ENCODE measurements around the gene TTC7B.

The TTC7B gene

DNA sequence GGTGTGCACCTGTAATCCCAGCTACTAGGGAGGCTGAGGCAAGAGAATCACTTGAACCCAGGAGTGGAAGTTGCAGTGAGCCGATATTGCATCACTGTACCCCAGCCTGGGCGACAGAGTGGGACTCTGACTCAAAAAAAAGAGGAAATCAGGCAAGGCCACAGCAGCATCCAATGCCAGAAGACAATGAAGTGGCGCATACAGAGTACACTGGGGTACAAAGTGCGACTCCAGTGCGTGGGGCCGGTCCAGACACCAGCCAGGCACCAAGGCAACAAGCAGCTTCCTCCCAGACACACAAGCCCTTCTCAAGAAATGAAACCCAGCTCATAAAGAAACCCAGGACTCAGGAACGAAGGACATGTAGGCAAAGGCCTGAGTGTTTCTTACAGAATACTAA lies 28.2 kb downstream of the TTC7B start:
- Histone ChIP-seq H3K79me2 (ENCODE audit: control insufficient read depth, insufficient read depth, low read length, poor library complexity) (peaks cover 2% of the 10 kb centered on the region), H2AK5ac (ENCODE audit: low read length) (no peak overlapping the region), H3K4ac (ENCODE audit: low read depth, low read length) (no peak overlapping the region), H3K27me3 (ENCODE audit: insufficient read depth, low read length) (no peaks in the 10 kb centered on the region), H3K4me1 (ENCODE audit: control insufficient read depth in 1 of 2, insufficient read depth in 2 of 2, low read length in 2 of 2) (peaks cover 7 to 12% of the 10 kb centered on the region in 2 experiments), H3K4me2 (ENCODE audit: low read length) (no peak overlapping the region), H3K23ac (ENCODE audit: low read length) (no peak overlapping the region), H3K79me1 (ENCODE audit: low read length) (no peaks in the 10 kb centered on the region), H4K8ac (ENCODE audit: low read depth, low read length) (no peak overlapping the region), H3K14ac (ENCODE audit: low read length) (no peak overlapping the region), H3K9me3 (ENCODE audit: insufficient read depth, low read depth, low read length) (peaks cover 2% of the 10 kb centered on the region), H2BK120ac (ENCODE audit: insufficient read depth, low read length, poor library complexity) (no peak overlapping the region), H3K9ac (ENCODE audit: low read length) (no peak overlapping the region), H3K27ac (ENCODE audit: low read depth, low read length) (no peak overlapping the region), H2BK12ac (ENCODE audit: low read length) (no peak overlapping the region), H2AFZ (ENCODE audit: insufficient read depth, low read length, poor library complexity) (no peak overlapping the region), H4K12ac (ENCODE audit: low read depth, low read length) (no peak overlapping the region), H3K18ac (ENCODE audit: low read length) (peak overlapping the region; percentile 7), H3K4me3 (ENCODE audit: low read depth, low read length) (no peak overlapping the region), H2BK5ac (ENCODE audit: low read depth, low read length, poor library complexity) (no peak overlapping the region), H3K36me3 (ENCODE audit: control insufficient read depth in 1 of 2, insufficient read depth in 2 of 2, low read length in 2 of 2) (peaks cover 16 to 23% of the 10 kb centered on the region in 2 experiments), H4K91ac (ENCODE audit: low read depth, low read length) (no peak overlapping the region)
- no CpG with 5 or more reads among the region's 7 CpGs for WGBS (ENCODE audit: extremely low coverage, insufficient coverage, insufficient read length)
- no peak for DNase-seq

DNA sequence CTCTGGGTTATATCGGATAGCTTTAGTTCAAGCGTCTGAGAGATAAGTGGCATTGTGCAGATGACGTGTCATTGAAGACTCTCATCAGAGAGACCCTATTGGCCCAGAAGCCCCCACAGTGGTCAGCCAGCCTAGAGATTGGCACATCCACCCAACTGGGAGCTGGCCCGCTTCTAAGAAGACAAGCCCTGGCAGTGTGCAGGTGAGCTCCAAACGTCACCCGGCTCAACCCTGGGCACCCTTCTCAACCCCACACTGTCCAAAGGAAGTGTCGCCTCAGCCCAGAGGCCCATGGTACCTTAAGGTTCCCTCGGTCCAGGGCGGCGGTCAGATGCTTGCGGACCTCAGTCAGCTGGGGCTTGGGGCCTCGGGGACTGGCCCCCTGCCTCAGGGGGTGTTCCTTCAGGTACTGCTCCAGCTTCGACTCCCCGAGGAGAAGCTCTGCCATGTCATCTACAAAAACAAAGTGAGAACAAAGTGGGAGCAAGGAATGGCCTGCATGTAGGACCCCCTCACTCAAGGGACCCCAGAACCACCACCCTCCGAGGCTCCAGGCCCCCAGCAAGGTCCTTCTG lies 30.3 kb downstream of the TTC7B start:
- H2BK12ac ChIP-seq (ENCODE audit: low read length) = no peak overlapping the region
- DNase-seq = no peak
- H3K9me3 ChIP-seq (ENCODE audit: insufficient read depth, low read depth, low read length) = peaks cover 3% of the 10 kb centered on the region
- H3K4me1 ChIP-seq (ENCODE audit: control insufficient read depth in 1 of 2, insufficient read depth in 2 of 2, low read length in 2 of 2) = peaks cover 7 to 12% of the 10 kb centered on the region in 2 experiments
- no peak overlapping the region for H3K23ac ChIP-seq (ENCODE audit: low read length)
- no peak overlapping the region for H4K12ac ChIP-seq (ENCODE audit: low read depth, low read length)
- H3K27ac ChIP-seq (ENCODE audit: low read depth, low read length) = no peak overlapping the region
- no peak overlapping the region for H2BK120ac ChIP-seq (ENCODE audit: insufficient read depth, low read length, poor library complexity)
- no peak overlapping the region for H3K9ac ChIP-seq (ENCODE audit: low read length)
- H3K79me1 ChIP-seq (ENCODE audit: low read length) = no peaks in the 10 kb centered on the region
- H2AK5ac ChIP-seq (ENCODE audit: low read length) = no peak overlapping the region
- no peak overlapping the region for H3K4ac ChIP-seq (ENCODE audit: low read depth, low read length)
- no CpG with 5 or more reads among the region's 15 CpGs for WGBS (ENCODE audit: extremely low coverage, insufficient coverage, insufficient read length)
- no peak overlapping the region for H2AFZ ChIP-seq (ENCODE audit: insufficient read depth, low read length, poor library complexity)
- H4K8ac ChIP-seq (ENCODE audit: low read depth, low read length) = no peak overlapping the region
- no peak overlapping the region for H4K91ac ChIP-seq (ENCODE audit: low read depth, low read length)
- peak overlapping the region; percentile 4 for H3K14ac ChIP-seq (ENCODE audit: low read length)
- H3K27me3 ChIP-seq (ENCODE audit: insufficient read depth, low read length) = no peaks in the 10 kb centered on the region
- H3K36me3 ChIP-seq (ENCODE audit: control insufficient read depth in 1 of 2, insufficient read depth in 2 of 2, low read length in 2 of 2) = peaks cover 17 to 26% of the 10 kb centered on the region in 2 experiments
- H3K4me2 ChIP-seq (ENCODE audit: low read length) = no peak overlapping the region
- H2BK5ac ChIP-seq (ENCODE audit: low read depth, low read length, poor library complexity) = no peak overlapping the region
- no peak overlapping the region for H3K4me3 ChIP-seq (ENCODE audit: low read depth, low read length)
- no peak overlapping the region for H3K18ac ChIP-seq (ENCODE audit: low read length)
- H3K79me2 ChIP-seq (ENCODE audit: control insufficient read depth, insufficient read depth, low read length, poor library complexity) = no peaks in the 10 kb centered on the region

DNA sequence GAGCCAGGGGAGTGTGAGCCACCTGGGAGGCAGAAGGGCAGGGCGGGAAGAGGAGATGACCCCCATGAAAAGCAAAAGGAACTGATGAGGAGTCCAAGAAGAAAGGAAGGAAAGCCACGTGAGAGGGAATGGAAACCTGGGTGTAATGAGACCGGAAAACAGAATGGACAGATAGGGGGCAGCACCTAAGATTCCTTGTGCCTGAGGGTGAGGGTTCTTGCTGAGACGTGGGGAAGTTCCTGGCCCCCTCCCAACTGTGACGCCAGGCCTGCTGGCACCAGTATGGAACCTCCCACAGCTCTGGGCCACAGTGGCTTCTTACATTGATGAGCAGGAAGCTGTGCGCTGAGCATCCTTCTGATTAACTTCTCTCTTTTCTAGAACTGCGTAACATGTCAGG lies 30.8 kb downstream of the TTC7B start:
- Histone ChIP-seq H3K27ac (ENCODE audit: low read depth, low read length) (no peak overlapping the region), H4K8ac (ENCODE audit: low read depth, low read length) (peak overlapping the region; percentile 13), H2AFZ (ENCODE audit: insufficient read depth, low read length, poor library complexity) (no peak overlapping the region), H3K4me3 (ENCODE audit: low read depth, low read length) (no peak overlapping the region), H2BK120ac (ENCODE audit: insufficient read depth, low read length, poor library complexity) (no peak overlapping the region), H3K79me2 (ENCODE audit: control insufficient read depth, insufficient read depth, low read length, poor library complexity) (no peaks in the 10 kb centered on the region), H3K9me3 (ENCODE audit: insufficient read depth, low read depth, low read length) (peaks cover 3% of the 10 kb centered on the region), H2BK5ac (ENCODE audit: low read depth, low read length, poor library complexity) (no peak overlapping the region), H3K9ac (ENCODE audit: low read length) (no peak overlapping the region), H3K18ac (ENCODE audit: low read length) (no peak overlapping the region), H2AK5ac (ENCODE audit: low read length) (no peak overlapping the region), H2BK12ac (ENCODE audit: low read length) (no peak overlapping the region), H3K4me1 (ENCODE audit: control insufficient read depth in 1 of 2, insufficient read depth in 2 of 2, low read length in 2 of 2) (peaks cover 7 to 12% of the 10 kb centered on the region in 2 experiments), H3K4ac (ENCODE audit: low read depth, low read length) (no peak overlapping the region), H3K23ac (ENCODE audit: low read length) (no peak overlapping the region), H3K4me2 (ENCODE audit: low read length) (no peak overlapping the region), H3K36me3 (ENCODE audit: control insufficient read depth in 1 of 2, insufficient read depth in 2 of 2, low read length in 2 of 2) (peaks cover 20 to 28% of the 10 kb centered on the region in 2 experiments), H4K91ac (ENCODE audit: low read depth, low read length) (no peak overlapping the region), H3K14ac (ENCODE audit: low read length) (no peak overlapping the region), H3K27me3 (ENCODE audit: insufficient read depth, low read length) (no peaks in the 10 kb centered on the region), H4K12ac (ENCODE audit: low read depth, low read length) (peak overlapping the region; percentile 37), H3K79me1 (ENCODE audit: low read length) (no peaks in the 10 kb centered on the region)
- WGBS (ENCODE audit: extremely low coverage, insufficient coverage, insufficient read length) = no CpG with 5 or more reads among the region's 7 CpGs
- DNase-seq = peak; percentile 55 to 59

DNA sequence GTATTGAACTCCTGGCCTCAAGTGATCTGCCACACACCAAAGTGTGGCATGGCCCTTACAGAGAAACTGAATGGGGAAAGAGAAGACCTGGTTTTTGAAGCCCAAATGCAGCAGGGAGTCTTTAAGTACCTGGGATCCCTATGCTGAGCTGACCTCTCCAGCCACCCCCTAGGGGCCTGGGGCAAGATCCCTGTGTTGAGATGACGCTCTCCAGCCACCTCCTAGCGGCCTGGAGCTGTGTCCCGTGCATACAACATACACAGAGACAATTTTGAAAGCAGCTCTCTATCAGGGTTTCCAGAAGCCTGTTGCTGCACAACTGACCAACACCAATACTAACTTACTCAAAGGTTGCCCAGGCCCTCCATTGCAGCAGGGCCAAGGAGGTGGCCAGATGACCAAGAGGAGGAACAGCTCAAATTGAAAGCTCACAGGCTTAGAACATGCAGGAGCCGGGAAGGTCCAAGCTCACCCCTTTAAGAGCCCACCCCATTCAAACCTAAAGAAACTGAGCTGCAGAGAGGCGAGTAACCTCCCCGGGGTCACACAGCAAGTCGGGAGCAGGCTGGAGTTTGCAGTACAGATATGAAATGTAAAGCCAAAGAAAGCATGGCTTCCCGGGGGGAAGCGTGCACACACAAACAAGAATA lies 31.5 kb downstream of the TTC7B start:
- no peak overlapping the region for H2BK12ac ChIP-seq (ENCODE audit: low read length)

More for the DNA sequence above, 31.5 kb downstream of the TTC7B start:
- H3K23ac ChIP-seq (ENCODE audit: low read length) = no peak overlapping the region
- peaks cover 7 to 12% of the 10 kb centered on the region in 2 experiments for H3K4me1 ChIP-seq (ENCODE audit: control insufficient read depth in 1 of 2, insufficient read depth in 2 of 2, low read length in 2 of 2)
- H3K4me3 ChIP-seq (ENCODE audit: low read depth, low read length) = no peak overlapping the region
- H3K14ac ChIP-seq (ENCODE audit: low read length) = no peak overlapping the region
- no peak overlapping the region for H2AK5ac ChIP-seq (ENCODE audit: low read length)
- no peaks in the 10 kb centered on the region for H3K27me3 ChIP-seq (ENCODE audit: insufficient read depth, low read length)
- H2AFZ ChIP-seq (ENCODE audit: insufficient read depth, low read length, poor library complexity) = no peak overlapping the region
- no peaks in the 10 kb centered on the region for H3K79me2 ChIP-seq (ENCODE audit: control insufficient read depth, insufficient read depth, low read length, poor library complexity)
- no peak overlapping the region for H4K8ac ChIP-seq (ENCODE audit: low read depth, low read length)
- peaks cover 22 to 31% of the 10 kb centered on the region in 2 experiments for H3K36me3 ChIP-seq (ENCODE audit: control insufficient read depth in 1 of 2, insufficient read depth in 2 of 2, low read length in 2 of 2)
- H4K91ac ChIP-seq (ENCODE audit: low read depth, low read length) = no peak overlapping the region
- H3K18ac ChIP-seq (ENCODE audit: low read length) = no peak overlapping the region
- no peak overlapping the region for H3K27ac ChIP-seq (ENCODE audit: low read depth, low read length)
- H3K9ac ChIP-seq (ENCODE audit: low read length) = no peak overlapping the region
- no peak overlapping the region for H2BK120ac ChIP-seq (ENCODE audit: insufficient read depth, low read length, poor library complexity)
- no peak overlapping the region for H2BK5ac ChIP-seq (ENCODE audit: low read depth, low read length, poor library complexity)
- no peak for DNase-seq
- H3K79me1 ChIP-seq (ENCODE audit: low read length) = no peaks in the 10 kb centered on the region
- H4K12ac ChIP-seq (ENCODE audit: low read depth, low read length) = no peak overlapping the region
- H3K9me3 ChIP-seq (ENCODE audit: insufficient read depth, low read depth, low read length) = peaks cover 3% of the 10 kb centered on the region
- WGBS (ENCODE audit: extremely low coverage, insufficient coverage, insufficient read length) = no CpG with 5 or more reads among the region's 9 CpGs
- no peak overlapping the region for H3K4ac ChIP-seq (ENCODE audit: low read depth, low read length)
- H3K4me2 ChIP-seq (ENCODE audit: low read length) = no peak overlapping the region

All from trophoblast cell (in vitro differentiated cells and primary cell).